Measurements from ENCODE around the gene ARL6IP6.
A peak's percentile ranks its signal among the peaks of the same experiment; 100 is the strongest.

ARL6IP6 gene

GRCh38 chr2:152706477-152707021, 11.9 kb upstream of the ARL6IP6 start:
- no peak for DNase-seq
- no peak for TF ChIP-seq CTCF (IDR thresholded peaks at IDR 0.05)
- Mint-ChIP-seq H3K4me1 (no peaks in the 10 kb centered on the region), H3K27me3 (ENCODE audit: low read depth, poor library complexity) (no peaks in the 10 kb centered on the region), H3K27ac (no peak overlapping the region), H3K9me3 (peaks cover 38% of the 10 kb centered on the region), H3K4me3 (no peak overlapping the region), H3K36me3 (ENCODE audit: low read depth) (peaks cover 100% of the 10 kb centered on the region)

GRCh38 chr2:152708742-152709141, 9.7 kb upstream of the ARL6IP6 start:
- H3K9me3 Mint-ChIP-seq: peaks cover 21% of the 10 kb centered on the region
- no peak overlapping the region for H3K4me3 Mint-ChIP-seq
- peaks cover 100% of the 10 kb centered on the region for H3K36me3 Mint-ChIP-seq (ENCODE audit: low read depth)
- no peak for DNase-seq
- no peaks in the 10 kb centered on the region for H3K27me3 Mint-ChIP-seq (ENCODE audit: low read depth, poor library complexity)
- no peaks in the 10 kb centered on the region for H3K4me1 Mint-ChIP-seq
- H3K27ac Mint-ChIP-seq: no peak overlapping the region
- TF ChIP-seq CTCF (IDR thresholded peaks at IDR 0.05): no peak

DNA sequence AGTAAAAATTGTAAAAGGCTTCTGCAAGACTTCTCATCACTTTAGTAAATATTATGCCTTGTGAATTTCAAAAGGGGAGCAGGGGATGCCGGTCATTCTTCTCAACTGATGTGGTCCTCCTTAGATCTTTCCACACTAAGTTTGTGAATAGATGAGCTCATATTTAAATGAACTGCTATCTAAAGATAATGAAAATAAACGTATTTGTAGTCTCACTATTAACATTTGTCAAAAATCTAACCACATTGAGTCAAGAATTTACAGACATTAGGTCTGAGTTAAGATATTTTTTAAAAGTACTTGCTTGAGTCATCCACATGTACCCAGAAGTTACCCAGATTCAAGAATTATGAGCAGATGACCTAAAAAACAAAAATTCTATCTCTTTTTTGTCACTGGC, 7.7 kb upstream of the ARL6IP6 start:
- TF ChIP-seq CTCF (IDR thresholded peaks at IDR 0.05): no peak
- Mint-ChIP-seq H3K27ac (no peak overlapping the region), H3K4me1 (peaks cover 11% of the 10 kb centered on the region), H3K36me3 (ENCODE audit: low read depth) (peaks cover 92% of the 10 kb centered on the region), H3K4me3 (no peak overlapping the region), H3K9me3 (peaks cover 19% of the 10 kb centered on the region), H3K27me3 (ENCODE audit: low read depth, poor library complexity) (no peaks in the 10 kb centered on the region)
- no peak for DNase-seq

GRCh38 chr2:152715112-152715511, 3.3 kb upstream of the ARL6IP6 start:
- no peaks in the 10 kb centered on the region for H3K27me3 Mint-ChIP-seq (ENCODE audit: low read depth, poor library complexity)
- no peak for DNase-seq
- peaks cover 48% of the 10 kb centered on the region for H3K36me3 Mint-ChIP-seq (ENCODE audit: low read depth)
- peaks cover 5% of the 10 kb centered on the region for H3K9me3 Mint-ChIP-seq
- TF ChIP-seq CTCF (IDR thresholded peaks at IDR 0.05): no peak
- H3K4me3 Mint-ChIP-seq: peak overlapping the region; percentile 98
- H3K27ac Mint-ChIP-seq: no peak overlapping the region
- peaks cover 39% of the 10 kb centered on the region for H3K4me1 Mint-ChIP-seq

DNA sequence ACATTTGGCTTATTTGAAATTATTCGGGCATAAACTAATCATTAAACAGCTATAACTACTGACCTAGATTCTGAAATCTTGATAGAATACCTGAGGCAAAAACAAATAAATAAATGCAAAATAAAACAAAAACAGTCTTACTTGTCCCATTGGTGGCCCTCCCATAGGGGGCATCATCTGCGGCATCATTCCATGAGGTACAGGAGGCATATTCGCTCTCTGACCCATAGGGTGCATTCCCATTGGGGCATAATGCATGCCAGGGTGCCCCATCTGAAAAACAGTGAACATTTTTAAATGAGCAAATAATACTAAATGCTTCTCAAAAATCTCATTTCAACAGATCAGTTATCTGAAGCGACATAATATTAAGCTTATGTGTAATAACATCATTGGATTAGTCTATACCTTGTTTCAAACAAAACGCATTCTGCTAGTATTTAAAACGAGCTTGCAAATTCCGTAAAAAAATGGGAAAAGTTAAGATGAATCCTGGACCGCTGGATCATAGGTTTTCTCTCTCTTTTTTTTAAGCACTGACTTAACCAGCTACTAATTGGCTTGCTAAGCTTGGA, 2.5 kb upstream of the ARL6IP6 start:
- peak overlapping the region; percentile 99 for H3K27ac Mint-ChIP-seq
- H3K27me3 Mint-ChIP-seq (ENCODE audit: low read depth, poor library complexity): no peaks in the 10 kb centered on the region
- TF ChIP-seq CTCF (IDR thresholded peaks at IDR 0.05): peak; percentile 66
- H3K4me1 Mint-ChIP-seq: peaks cover 47% of the 10 kb centered on the region
- peaks cover 39% of the 10 kb centered on the region for H3K36me3 Mint-ChIP-seq (ENCODE audit: low read depth)
- H3K4me3 Mint-ChIP-seq: peak overlapping the region; percentile 98
- no peaks in the 10 kb centered on the region for H3K9me3 Mint-ChIP-seq
- peak; percentile 30 for DNase-seq

GRCh38 chr2:152716805-152717227, 1.6 kb upstream of the ARL6IP6 start:
- no peak for TF ChIP-seq CTCF (IDR thresholded peaks at IDR 0.05)
- DNase-seq: peak; percentile 42
- peak overlapping the region; percentile 98 for H3K4me3 Mint-ChIP-seq
- peaks cover 36% of the 10 kb centered on the region for H3K36me3 Mint-ChIP-seq (ENCODE audit: low read depth)
- H3K4me1 Mint-ChIP-seq: peaks cover 55% of the 10 kb centered on the region
- H3K27me3 Mint-ChIP-seq (ENCODE audit: low read depth, poor library complexity): no peaks in the 10 kb centered on the region
- peak overlapping the region; percentile 99 for H3K27ac Mint-ChIP-seq
- no peaks in the 10 kb centered on the region for H3K9me3 Mint-ChIP-seq

Measured in nephron progenitor cell (in vitro differentiated cells).